Adrenal gland (tissue), 12 donors: Measurements from ENCODE around the gene UBE3C. TPM values are rescaled to one million over a fixed set of nuclear protein-coding genes. Genes with fewer than 3 reads are reported as not detected.
"Not testable (repeated sequence)": the region's sequence is repeated elsewhere in the genome, so short reads cannot be mapped to it uniquely, and the experiment has no call there.

Experiments
- DNase-seq, 7 donors: peaks; one replicate each; pipeline ENCODE4 v3.0.0-alpha.2; 2019 to 2020
- H3K27ac ChIP-seq, 5 donors: fragments of 200-600 bp; sonication (generic) in 4 of 5; 1 replicate in 3 of 5; 2 replicates in 2 of 5; pipeline versions ENCODE4 v1.5.1 to v1.8.0; 2016 to 2020; ENCODE audit warnings: mild to moderate bottlenecking in 1 of 5
- H3K27me3 ChIP-seq: fragments of 200-600 bp; 2 replicates; pipeline ENCODE4 v1.8.0; 2021
- H3K36me3 ChIP-seq, 2 donors: fragments of 200-600 bp; replicated peaks in 1 of 2; 1 replicate in 1 of 2; 2 replicates in 1 of 2; pipeline versions ENCODE4 v1.5.1 to v1.8.0; 2018 to 2022
- H3K4me1 ChIP-seq, 2 donors: fragments of 200-600 bp; replicated peaks in 1 of 2; 1 replicate in 1 of 2; 2 replicates in 1 of 2; pipeline versions ENCODE4 v1.5.1 to v1.8.0; 2018 to 2021
- H3K4me3 ChIP-seq, 4 donors: fragments of 200-600 bp; sonication (generic) in 3 of 4; one replicate each; pipeline ENCODE4 v1.5.1; 2016 to 2018
- H3K9me3 ChIP-seq, 3 donors: fragments of 200-600 bp; sonication (generic) in 1 of 3; replicated peaks in 1 of 3; 1 replicate in 2 of 3; 2 replicates in 1 of 3; pipeline versions ENCODE4 v1.5.1 to v1.8.0; 2016 to 2021
- CTCF ChIP-seq, 6 experiments: fragments of 450-650 bp in 4 of 6; fragments of 200-600 bp in 2 of 6; sonication (generic) in 1 of 6; IDR thresholded peaks; 1 replicate in 5 of 6; 2 replicates in 1 of 6; pipeline versions ENCODE4 v1.5.1 to v1.8.0; 2016 to 2021; ENCODE audit warnings: antibody characterized with exemption in 6 of 6, mild to moderate bottlenecking in 2 of 6, moderate library complexity in 1 of 6
- POLR2A ChIP-seq, 2 donors: fragments of 450-650 bp; IDR thresholded peaks; one replicate each; pipeline ENCODE4 v1.6.1; 2017; ENCODE audit warnings: antibody characterized with exemption in 2 of 2, mild to moderate bottlenecking in 2 of 2, moderate library complexity in 1 of 2
- WGBS, 4 donors: extraction: QIAGEN DNeasy Blood & Tissue Kit in 2 of 4; methylation state at CpG; one replicate each; pipeline versions ENCODE4 v1.1.5 to v1.1.7; 2013 to 2017; 5-methylcytosine and 5-hydroxymethylcytosine counted together
- intact Hi-C, 2 donors: fragments of 100-400 bp; cut with DNase I; formaldehyde crosslinking; loops; one replicate each; pipeline versions ENCODE4 v1.14.1 to v1.15.0; 2022 to 2023
- polyA plus RNA-seq, 3 donors: library from polyadenylated mRNA; stranded (reverse); fragments of 200-250 nt in 2 of 3; fragments of 350-450 nt in 1 of 3; fragmentation: Illumina TruSeq in 1 of 3; extraction: RNeasy Lipid Tissue Mini Kit (QIAGEN cat#74804) in 1 of 3; gene quantifications; one replicate each; pipeline ENCODE4 v1.2.3, GENCODE V29; 2013 to 2014
- total RNA-seq, 9 donors: library from RNA; depleted of rRNA in 4 of 9; stranded (reverse); fragments of >200 nt in 4 of 9; fragments of 120-200 nt in 1 of 9; fragmentation: NEBNext Ultra II Directional in 1 of 9; extraction: Animal tissue kit (Norgen Biotek cat#: 25700) in 1 of 9; gene quantifications; one replicate each; pipeline versions ENCODE4 v1.1.0 to v1.2.4, GENCODE V29; 2013 to 2023
- donor health status: healthy with polysubstance abuse.
- donor health status: Bipolar disorder and iron deficiency.
- donor health status: DM: yes; HTN: yes; CAD: no.
- donor health status: DM: no; HTN: no; CAD: no.
- donor health status: DM: no; HTN: no; CAD: no.
- donor health status: DM: yes; HTN: yes; CAD: no.

UBE3C gene
- total and polyA plus RNA-seq, 12 donors: 11.7 to 58.1 (median 46.2) TPM

- intact Hi-C loops: no loop called here
- no peaks in the 10 kb centered on the region for H3K27me3 ChIP-seq
Observed at GRCh38 chr7:157096286-157097055, 42.3 kb upstream of the UBE3C start.

GRCh38 chr7:157097056-157097329 lies 41.7 kb upstream of the UBE3C start:
- no peak for TF ChIP-seq POLR2A (IDR thresholded peaks at IDR 0.05)
- TF ChIP-seq CTCF (IDR thresholded peaks at IDR 0.05): no peak
- no peaks in the 10 kb centered on the region for H3K36me3 ChIP-seq
- no peaks in the 10 kb centered on the region for H3K4me1 ChIP-seq
- H3K27me3 ChIP-seq: no peaks in the 10 kb centered on the region
- intact Hi-C loops: no loop called here
- no peak overlapping the region for H3K27ac ChIP-seq
- DNase-seq: no peak
- no peaks in the 10 kb centered on the region for H3K9me3 ChIP-seq
- WGBS, 4 donors: 45 to 50% (median 47%) methylated on average over 10 of the region's 10 CpGs
- H3K4me3 ChIP-seq: no peak overlapping the region

More at GRCh38 chr7:157096286-157097055, 42.3 kb upstream of the UBE3C start:
- TF ChIP-seq POLR2A (IDR thresholded peaks at IDR 0.05) (no peak), CTCF (IDR thresholded peaks at IDR 0.05) (no peak)
- DNase-seq: no peak
- H3K4me3 ChIP-seq: no peak overlapping the region
- H3K27ac ChIP-seq: no peak overlapping the region
- H3K4me1 ChIP-seq: no peaks in the 10 kb centered on the region
- no peaks in the 10 kb centered on the region for H3K36me3 ChIP-seq
- H3K9me3 ChIP-seq: no peaks in the 10 kb centered on the region
- WGBS, 4 donors: 47 to 54% (median 49%) methylated on average over 20 to 26 of the region's 26 CpGs

- WGBS, 4 donors: 61 to 64% (median 63%) methylated on average over 6 of the region's 6 CpGs
- no peak overlapping the region for H3K27ac ChIP-seq
- H3K4me1 ChIP-seq: no peaks in the 10 kb centered on the region
- TF ChIP-seq CTCF (IDR thresholded peaks at IDR 0.05): no peak
- no peak for TF ChIP-seq POLR2A (IDR thresholded peaks at IDR 0.05)
- intact Hi-C loops: no loop called here
- H3K36me3 ChIP-seq: no peaks in the 10 kb centered on the region
- H3K4me3 ChIP-seq: no peak overlapping the region
- DNase-seq: no peak
- no peaks in the 10 kb centered on the region for H3K27me3 ChIP-seq
- no peaks in the 10 kb centered on the region for H3K9me3 ChIP-seq
Observed at GRCh38 chr7:157097569-157097968, 41.2 kb upstream of the UBE3C start.

- H3K36me3 ChIP-seq, H3K4me1 ChIP-seq, H3K9me3 ChIP-seq, DNase-seq, H3K27ac ChIP-seq, intact Hi-C loops, H3K27me3 ChIP-seq, H3K4me3 ChIP-seq: not testable (repeated sequence)
- WGBS, 4 donors: 72 to 98% (median 95%) methylated on average over 3 of the region's 3 CpGs
Observed at GRCh38 chr7:157100005-157100404, 38.7 kb upstream of the UBE3C start.

- H3K27ac ChIP-seq, H3K4me3 ChIP-seq, H3K4me1 ChIP-seq, DNase-seq, intact Hi-C loops, H3K36me3 ChIP-seq, H3K9me3 ChIP-seq, H3K27me3 ChIP-seq: not testable (repeated sequence)
- WGBS, 4 donors: 78 to 88% (median 84%) methylated on average over 2 of the region's 2 CpGs
Observed at GRCh38 chr7:157103641-157104040, 35.1 kb upstream of the UBE3C start.
